Measurements from ENCODE around the gene CEMP1. TPM values are rescaled to one million over a fixed set of nuclear protein-coding genes. Genes with fewer than 3 reads are reported as not detected.
"Not testable (repeated sequence)": the region's sequence is repeated elsewhere in the genome, so short reads cannot be mapped to it uniquely, and the experiment has no call there.

CEMP1 gene
- total RNA-seq, 1 experiment from 2014 or later = not detected

- BruUV-seq (replicated peaks); POLR2A ChIA-PET (ENCODE audit: low non-redundant PET); H3K27me3 ChIP-seq (replicated peaks; ENCODE audit: insufficient read depth, low read depth, low read length, poor library complexity); H3K4me1 ChIP-seq (ENCODE audit: insufficient read depth, low read length, poor library complexity, severe bottlenecking); H3K36me3 ChIP-seq (ENCODE audit: insufficient read depth, low read length, poor library complexity, severe bottlenecking); H3K4me3 ChIP-seq (ENCODE audit: low read depth, low read length, poor library complexity, severe bottlenecking); H3K27ac ChIP-seq (ENCODE audit: low read depth, low read length, poor library complexity, severe bottlenecking); H3K9me3 ChIP-seq (ENCODE audit: low read depth, low read length, poor library complexity, severe bottlenecking); intact Hi-C loops (cut with micrococcal nuclease; ENCODE audit: unreplicated experiment): not testable (repeated sequence)
- CTCF ChIA-PET = interaction anchor here (0.7 kb wide), 2 partner anchors 221 to 519 kb away, joined by 7 to 10 read pairs; no protein-coding TSS in a partner anchor
- peak; percentile 19 for DNase-seq (ENCODE audit: low spot score)
- TF ChIP-seq, protein P1, sequence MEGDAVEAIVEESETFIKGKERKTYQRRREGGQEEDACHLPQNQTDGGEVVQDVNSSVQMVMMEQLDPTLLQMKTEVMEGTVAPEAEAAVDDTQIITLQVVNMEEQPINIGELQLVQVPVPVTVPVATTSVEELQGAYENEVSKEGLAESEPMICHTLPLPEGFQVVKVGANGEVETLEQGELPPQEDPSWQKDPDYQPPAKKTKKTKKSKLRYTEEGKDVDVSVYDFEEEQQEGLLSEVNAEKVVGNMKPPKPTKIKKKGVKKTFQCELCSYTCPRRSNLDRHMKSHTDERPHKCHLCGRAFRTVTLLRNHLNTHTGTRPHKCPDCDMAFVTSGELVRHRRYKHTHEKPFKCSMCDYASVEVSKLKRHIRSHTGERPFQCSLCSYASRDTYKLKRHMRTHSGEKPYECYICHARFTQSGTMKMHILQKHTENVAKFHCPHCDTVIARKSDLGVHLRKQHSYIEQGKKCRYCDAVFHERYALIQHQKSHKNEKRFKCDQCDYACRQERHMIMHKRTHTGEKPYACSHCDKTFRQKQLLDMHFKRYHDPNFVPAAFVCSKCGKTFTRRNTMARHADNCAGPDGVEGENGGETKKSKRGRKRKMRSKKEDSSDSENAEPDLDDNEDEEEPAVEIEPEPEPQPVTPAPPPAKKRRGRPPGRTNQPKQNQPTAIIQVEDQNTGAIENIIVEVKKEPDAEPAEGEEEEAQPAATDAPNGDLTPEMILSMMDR (conservative IDR thresholded peaks at IDR 0.05; ENCODE audit: low read depth, low read length) = 0 out of 2 replicates have a peak, but pooled peaks have one; percentile 21
These were observed 20.2 kb upstream of the CEMP1 start for GRCh38 chr16:2551420-2551889.

DNA sequence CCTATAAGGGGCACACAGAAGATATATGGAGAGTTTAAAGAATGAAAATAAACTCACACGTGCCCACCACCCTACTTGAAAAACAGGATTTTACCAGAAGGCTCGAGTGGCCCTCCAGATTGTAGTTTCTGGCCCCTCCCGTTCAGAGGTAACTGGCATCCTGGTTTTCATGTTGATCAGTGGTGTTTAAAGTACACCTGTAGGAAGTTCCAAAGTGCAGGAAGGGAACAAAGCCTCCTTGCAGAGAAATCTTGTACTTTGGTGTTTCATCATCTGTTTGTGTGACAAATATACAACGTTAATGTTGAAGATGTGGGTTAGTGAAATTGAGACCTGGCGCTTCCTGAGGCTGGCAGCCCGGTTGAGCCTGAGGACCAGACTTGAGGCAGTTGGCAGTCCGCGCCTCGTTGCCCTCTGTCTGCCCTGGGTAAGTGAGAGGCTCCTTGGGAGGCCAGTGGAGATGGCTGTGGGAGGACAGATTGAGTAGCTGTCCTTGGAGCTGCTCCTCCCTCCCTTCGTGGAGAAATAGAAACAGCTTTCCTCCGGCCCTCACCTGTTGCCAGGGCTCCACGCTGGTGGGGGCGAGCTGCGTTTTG lies 19.2 kb upstream of the CEMP1 start:
- POLR2A ChIA-PET (ENCODE audit: low non-redundant PET); H3K4me1 ChIP-seq (ENCODE audit: insufficient read depth, low read length, poor library complexity, severe bottlenecking); intact Hi-C loops (cut with micrococcal nuclease; ENCODE audit: unreplicated experiment); BruUV-seq (replicated peaks); H3K4me3 ChIP-seq (ENCODE audit: low read depth, low read length, poor library complexity, severe bottlenecking); H3K27me3 ChIP-seq (replicated peaks; ENCODE audit: insufficient read depth, low read depth, low read length, poor library complexity); H3K27ac ChIP-seq (ENCODE audit: low read depth, low read length, poor library complexity, severe bottlenecking); H3K36me3 ChIP-seq (ENCODE audit: insufficient read depth, low read length, poor library complexity, severe bottlenecking); DNase-seq (ENCODE audit: low spot score); CTCF ChIA-PET; H3K9me3 ChIP-seq (ENCODE audit: low read depth, low read length, poor library complexity, severe bottlenecking): not testable (repeated sequence)

- CTCF ChIA-PET = not testable (repeated sequence)
These were observed 12.6 kb upstream of the CEMP1 start for GRCh38 chr16:2543771-2544170.

GRCh38 chr16:2541409-2541808 lies 10.2 kb upstream of the CEMP1 start:
- intact Hi-C loops (cut with micrococcal nuclease; ENCODE audit: unreplicated experiment); H3K27ac ChIP-seq (ENCODE audit: low read depth, low read length, poor library complexity, severe bottlenecking); CTCF ChIA-PET; H3K36me3 ChIP-seq (ENCODE audit: insufficient read depth, low read length, poor library complexity, severe bottlenecking); H3K27me3 ChIP-seq (replicated peaks; ENCODE audit: insufficient read depth, low read depth, low read length, poor library complexity); H3K4me3 ChIP-seq (ENCODE audit: low read depth, low read length, poor library complexity, severe bottlenecking); DNase-seq (ENCODE audit: low spot score); H3K4me1 ChIP-seq (ENCODE audit: insufficient read depth, low read length, poor library complexity, severe bottlenecking); BruUV-seq (replicated peaks); H3K9me3 ChIP-seq (ENCODE audit: low read depth, low read length, poor library complexity, severe bottlenecking); POLR2A ChIA-PET (ENCODE audit: low non-redundant PET): not testable (repeated sequence)

More at GRCh38 chr16:2543771-2544170, 12.6 kb upstream of the CEMP1 start:
- DNase-seq (ENCODE audit: low spot score); intact Hi-C loops (cut with micrococcal nuclease; ENCODE audit: unreplicated experiment); H3K9me3 ChIP-seq (ENCODE audit: low read depth, low read length, poor library complexity, severe bottlenecking); H3K27ac ChIP-seq (ENCODE audit: low read depth, low read length, poor library complexity, severe bottlenecking); H3K4me3 ChIP-seq (ENCODE audit: low read depth, low read length, poor library complexity, severe bottlenecking); H3K36me3 ChIP-seq (ENCODE audit: insufficient read depth, low read length, poor library complexity, severe bottlenecking); BruUV-seq (replicated peaks); H3K27me3 ChIP-seq (replicated peaks; ENCODE audit: insufficient read depth, low read depth, low read length, poor library complexity); H3K4me1 ChIP-seq (ENCODE audit: insufficient read depth, low read length, poor library complexity, severe bottlenecking): not testable (repeated sequence)
- POLR2A ChIA-PET (ENCODE audit: low non-redundant PET) = interaction anchor here (0.6 to 0.7 kb wide), 2 partner anchors 24 to 194 kb away, joined by 3 to 6 read pairs; partner anchors contain the start of gene AMDHD2

DNA sequence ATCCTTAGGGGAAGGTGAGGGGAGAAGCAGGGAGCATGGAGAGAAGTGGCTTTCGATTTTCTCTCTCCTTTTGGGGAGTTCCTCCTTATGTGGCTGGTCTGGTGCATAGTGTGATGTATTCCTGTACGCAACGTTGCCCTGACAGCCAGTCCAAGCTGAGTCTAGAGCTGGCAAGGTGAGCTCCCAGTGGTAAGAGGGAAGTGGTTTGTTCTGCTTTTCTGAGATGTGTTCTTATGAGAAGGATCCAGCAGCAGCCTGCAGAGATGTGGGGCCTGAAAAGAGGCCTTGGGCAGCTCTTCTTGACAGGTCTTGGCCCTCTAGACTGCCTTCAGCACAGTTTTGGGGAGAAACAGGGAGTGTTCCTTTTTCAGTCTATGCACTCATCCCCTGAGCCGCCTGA lies 9.7 kb upstream of the CEMP1 start:
- H3K36me3 ChIP-seq (ENCODE audit: insufficient read depth, low read length, poor library complexity, severe bottlenecking); H3K27ac ChIP-seq (ENCODE audit: low read depth, low read length, poor library complexity, severe bottlenecking); CTCF ChIA-PET; BruUV-seq (replicated peaks); H3K4me3 ChIP-seq (ENCODE audit: low read depth, low read length, poor library complexity, severe bottlenecking); intact Hi-C loops (cut with micrococcal nuclease; ENCODE audit: unreplicated experiment); H3K9me3 ChIP-seq (ENCODE audit: low read depth, low read length, poor library complexity, severe bottlenecking); POLR2A ChIA-PET (ENCODE audit: low non-redundant PET); DNase-seq (ENCODE audit: low spot score); H3K4me1 ChIP-seq (ENCODE audit: insufficient read depth, low read length, poor library complexity, severe bottlenecking); H3K27me3 ChIP-seq (replicated peaks; ENCODE audit: insufficient read depth, low read depth, low read length, poor library complexity): not testable (repeated sequence)
